Smooth muscle cell (in vitro differentiated cells): Measurements from ENCODE around the gene MARCHF10. TPM values are rescaled to one million over a fixed set of nuclear protein-coding genes. Genes with fewer than 3 reads are reported as not detected.

ENCODE experiments used
- DNase-seq: peaks from one replicate; lab custom pipeline; 2025; ENCODE audit not compliant: unreplicated experiment; lab: John Stamatoyannopoulos, UW
- H2AFZ ChIP-seq: fragments of 200-600 bp; sonication (generic); 2 replicates; pipeline ENCODE4 v1.6.0; 2016; ENCODE audit warnings: antibody characterized with exemption, low read depth, mild to moderate bottlenecking
- H3F3A ChIP-seq: fragments of 200-600 bp; sonication (generic); 2 replicates; pipeline ENCODE4 v1.6.0; 2017; ENCODE audit warnings: antibody characterized with exemption, low read depth
- H3K27ac ChIP-seq: fragments of 200-600 bp; sonication (generic); 2 replicates; pipeline ENCODE4 v1.5.1; 2016; ENCODE audit warnings: low read depth, mild to moderate bottlenecking
- H3K27me3 ChIP-seq: fragments of 200-600 bp; sonication (generic); 2 replicates; pipeline ENCODE4 v1.6.1; 2016; ENCODE audit warnings: low read depth, mild to moderate bottlenecking
- H3K36me3 ChIP-seq: fragments of 200-600 bp; sonication (generic); 2 replicates; pipeline ENCODE4 v1.5.1; 2016; ENCODE audit warnings: low read depth
- H3K4me1 ChIP-seq: fragments of 200-600 bp; sonication (generic); 2 replicates; pipeline ENCODE4 v1.5.1; 2016; ENCODE audit warnings: low read depth
- H3K4me2 ChIP-seq: fragments of 200-600 bp; sonication (generic); 2 replicates; pipeline ENCODE4 v1.6.0; 2016; ENCODE audit warnings: mild to moderate bottlenecking
- H3K4me3 ChIP-seq: fragments of 200-600 bp; sonication (generic); 2 replicates; pipeline ENCODE4 v1.5.1; 2016; ENCODE audit warnings: mild to moderate bottlenecking
- H3K79me2 ChIP-seq: fragments of 200-600 bp; sonication (generic); 2 replicates; pipeline ENCODE4 v1.6.0; 2016; ENCODE audit warnings: low read depth, mild to moderate bottlenecking
- H3K9ac ChIP-seq: fragments of 200-600 bp; sonication (generic); 2 replicates; pipeline ENCODE4 v1.6.0; 2016; ENCODE audit warnings: low read depth
- H3K9me3 ChIP-seq: fragments of 200-600 bp; sonication (generic); replicated peaks from 2 replicates; pipeline ENCODE4 v1.5.1; 2016; ENCODE audit warnings: low read depth
- H4K20me1 ChIP-seq: fragments of 200-600 bp; sonication (generic); 2 replicates; pipeline ENCODE4 v1.6.0; 2016; ENCODE audit warnings: low read depth
- WGBS: methylation state at CpG from one replicate; pipeline ENCODE4 v1.1.7; 2016; ENCODE audit warnings: low lambda C conversion rate; 5-methylcytosine and 5-hydroxymethylcytosine counted together
- polyA plus RNA-seq: library from polyadenylated mRNA; unstranded; fragments of >200 nt; fragmentation: Nextera tagmentation; extraction: Ambion mirVana; gene quantifications from 2 replicates; pipeline ENCODE4 v1.2.1, GENCODE V29; 2016
- total RNA-seq: library from RNA; depleted of rRNA; stranded (reverse); fragments of >200 nt; gene quantifications from 2 replicates; pipeline ENCODE4 v1.2.3, GENCODE V29; 2014
- TF ChIP-seq, protein P1 (sequence below): fragments of 200-600 bp; sonication (generic); IDR thresholded peaks from 2 replicates; pipeline ENCODE4 v1.5.1; 2017; ENCODE audit warnings: borderline replicate concordance, mild to moderate bottlenecking, antibody characterized with exemption; ENCODE audit not compliant: insufficient read depth, poor library complexity, severe bottlenecking

Gene MARCHF10
- total and polyA plus RNA-seq, 2 experiments from 2014 or later, result not detected

DNA sequence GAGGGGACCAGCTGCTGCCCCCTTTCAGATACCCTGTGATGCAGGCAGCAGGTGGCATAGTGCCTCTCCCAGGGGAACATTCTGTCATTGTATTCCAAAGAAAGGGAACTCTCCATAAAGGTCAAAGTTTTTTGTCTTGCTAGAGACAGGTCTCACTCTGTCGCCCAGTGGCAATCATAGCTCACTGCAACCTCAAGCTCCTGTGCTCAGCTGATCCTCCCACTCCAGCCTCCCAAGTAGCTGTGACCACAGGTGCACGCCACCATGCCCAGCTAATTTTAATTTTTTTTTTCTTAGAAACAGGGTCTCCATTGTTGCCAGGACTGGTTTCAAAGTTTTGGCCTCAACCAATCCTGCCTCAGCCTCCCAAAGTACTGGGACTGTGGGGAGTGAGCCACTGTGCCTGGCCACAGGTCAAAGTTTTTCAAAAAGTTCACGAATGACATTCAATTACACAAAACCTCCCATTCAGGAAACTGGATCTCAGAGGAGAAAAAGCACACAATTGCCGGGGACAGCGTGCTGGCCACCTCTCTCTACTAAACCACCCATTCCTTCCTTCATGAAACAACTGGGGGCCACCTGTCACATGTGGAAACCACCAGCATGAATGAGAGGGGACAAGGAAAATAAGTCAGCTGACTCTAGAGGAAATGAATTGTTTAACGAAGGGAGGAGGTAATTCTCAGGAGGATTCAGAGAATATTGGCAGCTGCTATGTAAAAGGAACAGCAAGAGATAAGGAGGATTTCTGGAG lies 80.0 kb downstream of the MARCHF10 start:
- no peak overlapping the region for H3K27ac ChIP-seq
- peaks cover 18% of the 10 kb centered on the region for H3K4me1 ChIP-seq
- no peaks in the 10 kb centered on the region for H3K79me2 ChIP-seq
- no peaks in the 10 kb centered on the region for H3K36me3 ChIP-seq
- no peak overlapping the region for H3K4me2 ChIP-seq
- no peaks in the 10 kb centered on the region for H3K9me3 ChIP-seq
- WGBS, result 91% methylated on average over 6 of the region's 6 CpGs
- no peaks in the 10 kb centered on the region for H4K20me1 ChIP-seq
- no peak overlapping the region for H2AFZ ChIP-seq
- no peak overlapping the region for H3K4me3 ChIP-seq
- H3K27me3 ChIP-seq, result no peaks in the 10 kb centered on the region
- H3F3A ChIP-seq, result no peaks in the 10 kb centered on the region
- no peak overlapping the region for H3K9ac ChIP-seq
- TF ChIP-seq, protein P1, sequence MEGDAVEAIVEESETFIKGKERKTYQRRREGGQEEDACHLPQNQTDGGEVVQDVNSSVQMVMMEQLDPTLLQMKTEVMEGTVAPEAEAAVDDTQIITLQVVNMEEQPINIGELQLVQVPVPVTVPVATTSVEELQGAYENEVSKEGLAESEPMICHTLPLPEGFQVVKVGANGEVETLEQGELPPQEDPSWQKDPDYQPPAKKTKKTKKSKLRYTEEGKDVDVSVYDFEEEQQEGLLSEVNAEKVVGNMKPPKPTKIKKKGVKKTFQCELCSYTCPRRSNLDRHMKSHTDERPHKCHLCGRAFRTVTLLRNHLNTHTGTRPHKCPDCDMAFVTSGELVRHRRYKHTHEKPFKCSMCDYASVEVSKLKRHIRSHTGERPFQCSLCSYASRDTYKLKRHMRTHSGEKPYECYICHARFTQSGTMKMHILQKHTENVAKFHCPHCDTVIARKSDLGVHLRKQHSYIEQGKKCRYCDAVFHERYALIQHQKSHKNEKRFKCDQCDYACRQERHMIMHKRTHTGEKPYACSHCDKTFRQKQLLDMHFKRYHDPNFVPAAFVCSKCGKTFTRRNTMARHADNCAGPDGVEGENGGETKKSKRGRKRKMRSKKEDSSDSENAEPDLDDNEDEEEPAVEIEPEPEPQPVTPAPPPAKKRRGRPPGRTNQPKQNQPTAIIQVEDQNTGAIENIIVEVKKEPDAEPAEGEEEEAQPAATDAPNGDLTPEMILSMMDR, result no peak
- DNase-seq, result no peak

DNA sequence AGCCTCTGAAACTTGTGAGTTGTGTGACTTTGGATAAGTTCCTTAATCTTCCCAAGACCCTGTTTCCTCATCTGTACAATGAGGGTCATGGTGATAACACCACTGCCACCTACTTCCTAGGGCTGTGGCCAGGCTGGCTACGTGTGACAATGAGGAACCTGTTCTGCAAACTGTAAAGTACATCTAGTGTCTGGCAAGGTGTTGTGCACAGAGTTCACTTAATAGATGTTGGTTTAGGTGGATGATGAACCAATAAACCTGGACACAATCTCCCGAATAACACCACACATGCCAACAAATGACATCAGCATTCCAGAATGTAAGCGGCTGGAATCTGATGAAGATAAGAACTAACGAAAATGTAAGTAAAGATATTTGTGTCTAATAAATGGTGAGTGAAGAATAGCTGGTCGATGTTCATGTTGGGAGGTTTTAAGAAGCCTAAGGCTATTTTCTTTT lies 82.3 kb downstream of the MARCHF10 start:
- peaks cover 14% of the 10 kb centered on the region for H3K4me1 ChIP-seq
- H3K4me2 ChIP-seq, result no peak overlapping the region
- no peak overlapping the region for H3K9ac ChIP-seq
- WGBS, result 40% methylated on average over 5 of the region's 5 CpGs
- TF ChIP-seq, protein P1, result no peak
- DNase-seq, result no peak
- H3K9me3 ChIP-seq, result no peaks in the 10 kb centered on the region
- no peaks in the 10 kb centered on the region for H3K36me3 ChIP-seq
- no peaks in the 10 kb centered on the region for H3K27me3 ChIP-seq
- H4K20me1 ChIP-seq, result no peaks in the 10 kb centered on the region
- H3F3A ChIP-seq, result no peaks in the 10 kb centered on the region
- no peak overlapping the region for H3K4me3 ChIP-seq
- no peak overlapping the region for H2AFZ ChIP-seq
- no peaks in the 10 kb centered on the region for H3K79me2 ChIP-seq
- H3K27ac ChIP-seq, result no peak overlapping the region

DNA sequence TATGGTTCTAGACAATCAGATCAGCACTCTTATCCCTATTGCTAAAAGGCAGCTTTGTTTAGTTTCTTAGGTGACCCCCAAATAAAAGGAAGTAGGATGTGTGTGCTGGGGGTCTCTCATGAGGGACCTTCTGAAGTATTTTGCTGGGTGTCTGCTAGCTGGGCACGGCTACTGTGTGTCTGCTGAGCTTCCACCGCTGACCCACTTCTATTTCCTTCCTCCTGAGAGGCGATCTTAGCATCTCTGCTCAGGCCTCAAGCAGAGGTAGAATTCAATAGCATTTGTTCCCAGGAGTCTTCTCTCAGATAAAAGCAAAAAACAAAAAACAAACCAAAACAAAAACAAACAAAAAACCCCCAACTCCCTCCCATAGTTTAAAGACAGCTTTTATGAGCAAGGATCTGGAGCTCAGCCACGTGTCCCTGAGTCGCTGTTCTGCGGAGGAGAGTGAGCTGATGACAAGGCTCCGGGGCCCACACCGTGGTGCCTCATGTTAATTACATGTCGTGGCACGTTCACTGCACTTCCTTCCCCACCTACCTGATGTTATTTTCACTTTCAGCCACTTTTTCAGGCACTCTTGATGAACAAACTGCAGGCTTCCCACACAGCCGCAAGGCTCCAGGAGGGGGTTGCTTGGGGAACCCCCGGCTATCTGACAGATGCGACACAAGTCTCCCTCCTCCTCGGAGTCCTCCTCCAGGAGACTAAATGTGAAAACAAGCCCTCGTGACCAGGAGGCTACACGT lies 83.5 kb downstream of the MARCHF10 start:
- H3F3A ChIP-seq, result no peaks in the 10 kb centered on the region
- no peaks in the 10 kb centered on the region for H3K27me3 ChIP-seq
- no peak for DNase-seq
- no peaks in the 10 kb centered on the region for H4K20me1 ChIP-seq
- WGBS, result 42% methylated on average over 16 of the region's 16 CpGs
- no peaks in the 10 kb centered on the region for H3K9me3 ChIP-seq
- H3K4me3 ChIP-seq, result no peak overlapping the region
- no peak overlapping the region for H2AFZ ChIP-seq
- H3K4me2 ChIP-seq, result no peak overlapping the region
- no peaks in the 10 kb centered on the region for H3K36me3 ChIP-seq
- no peak overlapping the region for H3K27ac ChIP-seq
- H3K4me1 ChIP-seq, result peaks cover 14% of the 10 kb centered on the region
- TF ChIP-seq, protein P1, result no peak
- no peaks in the 10 kb centered on the region for H3K79me2 ChIP-seq
- H3K9ac ChIP-seq, result no peak overlapping the region
